ENCODE measurements around the gene FRG1.

DNA sequence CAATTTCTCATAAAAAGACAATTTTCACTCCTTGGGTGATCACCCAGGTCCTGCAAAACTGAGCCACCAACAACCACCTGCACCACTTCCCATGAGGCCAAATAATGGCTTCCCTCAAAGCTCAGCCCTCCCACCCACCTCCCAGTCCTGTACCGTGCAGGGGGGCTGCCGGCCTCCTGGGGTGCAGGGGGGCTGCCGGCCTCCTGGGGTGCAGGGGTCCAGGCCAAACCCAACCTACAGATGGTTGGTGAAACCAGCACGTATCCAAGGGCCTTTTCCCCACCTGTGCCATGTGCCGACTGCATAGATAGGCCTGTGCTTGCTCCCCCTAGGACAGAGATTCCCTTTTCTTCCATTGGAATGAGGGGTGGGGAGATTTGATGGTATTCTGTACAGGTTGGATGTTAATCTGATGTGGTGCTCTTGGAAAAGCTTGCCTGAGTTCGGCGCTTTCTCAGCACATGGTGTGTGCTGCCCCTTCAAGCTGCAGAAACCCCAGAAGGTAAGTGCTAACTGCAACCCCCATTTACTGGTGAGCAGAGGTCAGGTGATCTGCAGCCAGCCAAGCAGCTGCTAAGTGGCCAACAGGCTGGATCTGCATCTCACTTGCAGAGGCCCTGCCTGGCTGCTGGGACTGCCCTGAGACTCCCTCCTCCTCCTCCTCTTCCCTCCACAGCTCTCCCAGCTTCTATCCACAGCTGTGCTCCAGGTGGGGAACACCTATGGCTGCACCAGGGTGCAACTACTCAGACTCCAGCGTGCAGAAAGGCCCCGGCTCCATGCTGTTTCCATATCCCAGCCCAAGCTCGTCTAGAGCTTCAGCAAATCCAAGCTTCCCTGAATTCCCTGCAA lies 38.8 kb downstream of the FRG1 start:
- TF ChIP-seq, protein P1, sequence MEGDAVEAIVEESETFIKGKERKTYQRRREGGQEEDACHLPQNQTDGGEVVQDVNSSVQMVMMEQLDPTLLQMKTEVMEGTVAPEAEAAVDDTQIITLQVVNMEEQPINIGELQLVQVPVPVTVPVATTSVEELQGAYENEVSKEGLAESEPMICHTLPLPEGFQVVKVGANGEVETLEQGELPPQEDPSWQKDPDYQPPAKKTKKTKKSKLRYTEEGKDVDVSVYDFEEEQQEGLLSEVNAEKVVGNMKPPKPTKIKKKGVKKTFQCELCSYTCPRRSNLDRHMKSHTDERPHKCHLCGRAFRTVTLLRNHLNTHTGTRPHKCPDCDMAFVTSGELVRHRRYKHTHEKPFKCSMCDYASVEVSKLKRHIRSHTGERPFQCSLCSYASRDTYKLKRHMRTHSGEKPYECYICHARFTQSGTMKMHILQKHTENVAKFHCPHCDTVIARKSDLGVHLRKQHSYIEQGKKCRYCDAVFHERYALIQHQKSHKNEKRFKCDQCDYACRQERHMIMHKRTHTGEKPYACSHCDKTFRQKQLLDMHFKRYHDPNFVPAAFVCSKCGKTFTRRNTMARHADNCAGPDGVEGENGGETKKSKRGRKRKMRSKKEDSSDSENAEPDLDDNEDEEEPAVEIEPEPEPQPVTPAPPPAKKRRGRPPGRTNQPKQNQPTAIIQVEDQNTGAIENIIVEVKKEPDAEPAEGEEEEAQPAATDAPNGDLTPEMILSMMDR (IDR thresholded peaks at IDR 0.05): no peak
- no peak for TF ChIP-seq POLR2AphosphoS5 (IDR thresholded peaks at IDR 0.05)
